ENCODE results near the gene PSME2. TPM values are rescaled to one million over a fixed set of nuclear protein-coding genes. Genes with fewer than 3 reads are reported as not detected.

PSME2 gene
- total RNA-seq, 1 donor from 2014 or later: 213 TPM

GRCh38 chr14:24135834-24136683 is 10.4 kb downstream of the PSME2 start, which contains the start of gene PSME1:
Gene PSME1 (plus strand): TSS chr14:24136194. CDS start chr14:24136263, 69 bp downstream.
- DNase-seq (ENCODE audit: low spot score): peak; percentile 95

- no peak for DNase-seq (ENCODE audit: low spot score)
Observed at GRCh38 chr14:24135584-24135833, 10.9 kb downstream of the PSME2 start.

GRCh38 chr14:24133735-24134134 is 12.7 kb downstream of the PSME2 start:
- no peak for DNase-seq (ENCODE audit: low spot score)

GRCh38 chr14:24132976-24133375 is 13.4 kb downstream of the PSME2 start:
- DNase-seq (ENCODE audit: low spot score): no peak

GRCh38 chr14:24132061-24132685 is 14.2 kb downstream of the PSME2 start:
- peak; percentile 62 for DNase-seq (ENCODE audit: low spot score)

DNA sequence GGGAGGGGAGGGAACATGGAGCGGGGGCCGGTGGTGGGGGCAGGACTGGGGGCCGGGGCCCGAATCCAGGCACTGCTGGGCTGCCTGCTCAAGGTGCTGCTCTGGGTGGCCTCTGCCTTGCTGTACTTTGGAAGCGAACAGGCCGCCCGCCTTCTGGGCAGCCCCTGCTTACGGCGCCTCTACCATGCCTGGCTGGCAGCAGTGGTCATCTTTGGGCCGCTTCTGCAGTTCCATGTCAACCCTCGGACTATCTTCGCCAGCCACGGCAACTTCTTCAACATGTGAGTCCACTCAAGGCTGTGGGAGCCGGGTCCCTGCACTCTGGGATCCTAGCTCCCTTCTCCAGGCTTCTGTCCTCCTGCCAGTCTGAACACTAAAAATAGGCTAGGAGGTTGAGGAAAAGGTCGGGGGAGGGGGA is 14.9 kb downstream of the PSME2 start:
- DNase-seq (ENCODE audit: low spot score): no peak

DNA sequence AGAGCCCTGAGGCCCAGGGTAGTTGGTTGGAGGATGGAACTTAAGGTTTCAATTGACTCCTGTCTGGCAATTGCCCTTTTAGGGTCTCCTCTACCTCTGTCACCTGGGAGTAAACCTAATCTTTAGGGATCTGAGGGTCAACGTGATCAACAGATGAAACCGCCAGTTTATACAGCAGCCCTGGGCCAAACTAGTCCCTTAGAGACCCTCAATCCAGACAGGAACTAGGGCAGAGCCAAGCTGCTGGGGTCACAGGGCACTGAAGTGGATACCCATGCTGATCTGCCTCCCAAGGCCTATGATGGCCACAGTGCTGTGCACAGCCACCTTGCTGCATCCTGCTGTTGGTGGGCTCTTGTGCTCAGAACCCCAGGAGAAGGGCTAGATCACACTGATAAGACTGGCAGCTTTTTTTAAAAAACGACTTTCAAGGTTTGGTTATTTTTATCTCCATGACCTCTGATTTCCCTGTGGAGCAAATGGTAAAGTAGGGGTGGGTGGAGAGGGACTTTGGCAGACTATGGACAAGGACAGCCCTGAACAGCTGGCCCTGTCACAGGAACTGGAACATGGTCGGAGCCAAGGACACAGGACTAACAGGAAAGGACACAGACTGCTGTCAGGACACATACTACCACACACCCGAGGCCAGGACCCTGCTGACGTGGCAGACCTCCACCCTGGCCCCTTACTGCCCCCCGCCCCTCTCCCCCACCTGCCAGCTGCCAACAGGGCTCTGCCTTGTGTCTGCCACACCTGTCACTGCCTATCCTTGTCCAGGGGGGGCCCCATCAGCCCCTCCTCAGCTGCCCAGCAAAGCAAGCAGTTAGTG is 15.5 kb downstream of the PSME2 start:
- DNase-seq (ENCODE audit: low spot score): no peak

DNA sequence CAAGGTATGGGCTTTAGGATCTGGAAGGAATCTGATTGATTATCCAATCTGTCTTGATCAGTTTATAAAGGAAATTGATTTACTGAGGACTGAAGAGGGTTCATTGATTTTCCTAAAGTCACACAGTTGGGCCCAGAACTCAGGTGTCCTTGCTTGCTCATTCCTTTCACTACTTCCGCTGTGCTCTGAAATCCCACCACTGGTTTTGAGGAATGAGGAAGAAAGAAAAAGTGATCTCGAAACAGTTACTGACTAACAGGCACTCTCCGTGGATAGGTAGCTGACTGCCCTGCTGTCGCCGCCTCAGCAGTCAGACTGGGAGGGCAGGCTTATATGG is 16.1 kb downstream of the PSME2 start, which contains the start of gene FITM1:
FITM1 (plus strand) TSS at position 280 of the 337 bp plus-strand sequence. CDS start 905 bp downstream, outside the sequence.
- no peak for DNase-seq (ENCODE audit: low spot score)

GRCh38 chr14:24129410-24129998 is 16.9 kb downstream of the PSME2 start:
- DNase-seq (ENCODE audit: low spot score): no peak

DNA sequence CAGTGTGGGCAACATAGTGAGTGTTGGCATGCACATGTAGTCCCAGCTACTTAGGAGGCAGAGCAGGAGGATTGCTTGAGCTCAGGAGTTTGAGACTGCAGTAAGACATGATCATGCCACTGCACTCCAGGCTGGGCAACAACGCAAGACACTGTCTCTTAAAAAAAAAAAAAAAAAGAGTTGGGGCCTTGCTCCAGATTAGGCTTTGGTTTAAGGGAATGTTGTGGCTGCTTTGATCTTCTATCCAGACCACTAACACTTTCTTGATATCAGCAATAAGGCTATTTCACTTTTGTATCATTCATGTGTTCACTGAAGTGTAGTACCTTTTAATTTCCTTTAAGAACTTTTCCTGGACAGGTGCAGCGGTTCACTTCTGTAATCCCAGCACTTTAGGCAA is 18.7 kb downstream of the PSME2 start:
- no peak for DNase-seq (ENCODE audit: low spot score)

DNA sequence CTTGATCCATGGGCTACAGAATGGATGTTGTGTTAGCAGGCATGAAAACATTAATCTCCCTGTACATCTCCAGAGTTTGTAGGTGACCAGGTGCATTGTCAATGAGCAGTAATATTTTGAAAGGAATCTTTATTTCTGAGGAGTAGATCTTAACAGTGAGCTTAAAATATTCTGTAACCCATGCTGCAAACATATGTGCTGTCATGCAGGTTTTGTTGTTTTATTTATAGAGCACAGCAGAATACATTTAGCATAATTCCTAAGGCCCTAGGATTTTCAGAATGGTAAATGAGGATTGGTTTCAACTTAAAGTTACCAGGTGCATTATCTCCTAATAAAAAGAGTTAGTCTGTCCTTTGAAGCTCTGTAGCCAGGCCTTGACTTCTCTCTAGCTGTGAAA is 19.5 kb downstream of the PSME2 start:
- no peak for DNase-seq (ENCODE audit: low spot score)

DNA sequence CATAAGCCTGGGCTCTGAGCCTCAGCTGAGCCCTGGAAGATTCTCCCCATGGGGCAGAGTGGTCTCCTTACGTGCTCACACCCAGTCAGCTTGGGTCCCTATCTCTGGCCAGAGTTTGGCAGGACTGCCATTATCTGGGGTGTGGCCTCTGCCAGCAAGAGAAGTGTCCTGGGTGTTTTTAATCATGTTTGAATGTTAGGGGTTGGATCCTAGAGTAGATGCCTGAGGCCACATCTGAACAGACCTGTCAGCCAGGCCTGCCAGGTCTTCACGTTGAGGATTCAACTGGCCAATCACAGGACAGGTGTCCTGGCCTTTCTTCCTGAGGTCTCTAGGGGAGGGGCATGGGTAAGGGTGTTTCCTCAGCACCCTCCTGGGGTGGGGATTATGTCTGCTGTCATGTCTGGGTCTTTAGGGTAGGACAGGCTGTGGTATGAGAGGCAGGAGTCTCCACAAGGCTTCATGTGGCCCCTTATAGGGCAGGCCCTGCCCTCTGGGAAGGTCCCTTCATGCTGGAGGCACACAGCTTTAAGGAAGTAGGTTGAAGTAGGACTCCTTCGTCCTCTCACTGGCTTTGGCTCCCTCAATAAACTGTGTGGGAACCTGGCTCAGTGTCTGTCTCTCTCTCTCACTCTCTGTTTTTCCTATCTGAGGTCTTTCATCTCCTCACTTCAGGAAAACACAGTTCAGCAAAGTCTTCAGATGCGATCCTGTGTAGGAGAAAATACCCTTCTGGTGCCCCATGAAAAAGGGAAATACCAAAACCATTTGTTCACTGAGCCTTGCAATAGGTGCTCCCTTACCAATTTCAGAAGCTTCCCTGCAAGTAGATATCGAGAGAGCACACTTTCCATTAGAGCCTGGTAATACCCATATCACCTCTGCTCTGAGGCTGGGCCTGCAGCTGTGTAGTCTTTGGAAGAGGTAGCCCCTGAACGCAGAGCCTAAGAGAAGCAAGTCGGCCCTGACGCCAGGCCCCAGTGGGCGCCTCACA is 22.7 kb downstream of the PSME2 start:
- no peak for DNase-seq (ENCODE audit: low spot score)

DNA sequence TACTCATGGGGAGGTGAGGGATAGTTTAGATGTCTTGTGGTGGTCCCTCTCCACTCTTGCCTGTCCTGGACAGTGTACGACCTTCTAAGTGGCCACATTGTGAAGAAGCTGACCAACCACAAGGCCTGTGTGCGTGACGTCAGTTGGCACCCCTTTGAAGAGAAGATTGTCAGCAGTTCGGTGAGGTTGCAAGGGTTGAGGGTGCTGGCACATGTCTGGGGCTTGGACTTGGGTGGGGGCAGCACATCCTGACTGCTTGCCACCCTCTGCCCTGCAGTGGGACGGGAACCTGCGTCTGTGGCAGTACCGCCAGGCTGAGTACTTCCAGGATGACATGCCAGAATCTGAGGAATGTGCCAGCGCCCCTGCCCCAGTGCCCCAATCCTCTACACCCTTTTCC is 23.5 kb downstream of the PSME2 start:
- DNase-seq (ENCODE audit: low spot score): no peak

GRCh38 chr14:24122416-24122815 is 24.0 kb downstream of the PSME2 start:
- DNase-seq (ENCODE audit: low spot score): no peak

- DNase-seq (ENCODE audit: low spot score): no peak
Observed at GRCh38 chr14:24121210-24121609, 25.2 kb downstream of the PSME2 start.

DNA sequence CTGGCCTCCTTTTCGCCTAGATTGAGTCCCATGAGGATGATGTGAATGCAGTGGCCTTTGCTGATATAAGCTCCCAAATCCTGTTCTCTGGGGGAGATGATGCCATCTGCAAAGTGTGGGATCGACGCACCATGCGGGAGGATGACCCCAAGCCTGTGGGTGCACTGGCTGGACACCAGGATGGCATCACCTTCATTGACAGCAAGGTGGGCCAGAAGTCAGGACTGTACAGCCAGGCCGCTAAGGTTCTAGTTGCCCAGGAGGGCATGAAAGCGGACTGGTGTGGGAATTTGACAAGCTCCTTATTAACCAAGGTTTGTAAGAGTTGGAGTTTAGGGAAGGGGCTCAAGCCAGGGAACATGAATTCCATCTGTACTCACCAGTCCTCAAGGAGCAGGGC is 26.7 kb downstream of the PSME2 start:
- no peak for DNase-seq (ENCODE audit: low spot score)

DNA sequence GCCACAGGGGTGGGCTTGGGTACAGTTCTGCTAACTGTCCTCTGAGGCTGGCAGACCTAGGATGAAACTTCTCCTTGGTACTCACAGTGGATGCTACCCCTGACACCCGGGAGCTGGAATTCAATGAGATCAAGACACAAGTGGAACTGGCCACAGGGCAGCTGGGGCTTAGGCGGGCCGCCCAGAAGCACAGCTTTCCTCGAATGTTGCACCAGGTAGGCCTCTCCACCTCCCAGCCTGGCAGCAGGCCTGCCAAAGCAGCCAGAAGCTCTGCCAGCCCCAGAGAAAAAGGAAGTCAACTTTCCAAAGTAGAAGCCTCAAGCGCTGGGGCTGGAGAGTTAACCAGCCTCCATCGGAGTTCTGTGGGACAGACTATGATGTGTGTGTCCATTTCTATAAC is 29.2 kb downstream of the PSME2 start:
- no peak for DNase-seq (ENCODE audit: low spot score)

GRCh38 chr14:24116128-24116814 is 30.1 kb downstream of the PSME2 start:
- no peak for DNase-seq (ENCODE audit: low spot score)

GRCh38 chr14:24115422-24116127 is 30.8 kb downstream of the PSME2 start:
- DNase-seq (ENCODE audit: low spot score): no peak

Measured in ureter (tissue), 1 donor.